OCI-LY7 (cell line): ENCODE results near the gene MAGI1.

Experiments
- CTCF ChIP-seq: fragments of 200-600 bp; sonication (generic); conservative IDR thresholded peaks from 2 replicates; pipeline ENCODE4 v1.5.1; 2014; ENCODE audit warnings: mild to moderate bottlenecking, antibody characterized with exemption, low read length, moderate library complexity, mixed read lengths
- EZH2phosphoT487 ChIP-seq: fragments of 200-600 bp; sonication (generic); IDR thresholded peaks from 2 replicates; pipeline ENCODE4 v1.6.1; 2018; ENCODE audit warnings: low read depth, borderline replicate concordance, mild to moderate bottlenecking, mixed run types, antibody characterized with exemption, low read length, moderate library complexity, mixed read lengths

GRCh38 chr3:65556934-65557577 lies 481.7 kb downstream of the MAGI1 start:
- TF ChIP-seq CTCF: no peak
- TF ChIP-seq EZH2phosphoT487: no peak
